ENCODE data around the gene COL4A1.

Gene COL4A1

GRCh38 chr13:110208116-110208515, 98.8 kb downstream of the COL4A1 start:
- H3K4me3 ChIP-seq (ENCODE audit: low read depth, low read length), result no peak overlapping the region
- peaks cover 6% of the 10 kb centered on the region; the same call in 1 of the 2 replicates for H3K36me3 ChIP-seq (ENCODE audit: insufficient read depth, low read length)
- H3K27ac ChIP-seq (ENCODE audit: low read depth, low read length), result no peak overlapping the region
- H3K27me3 ChIP-seq (ENCODE audit: insufficient read depth, low read length), result no peaks in the 10 kb centered on the region
- no peak overlapping the region for H2AFZ ChIP-seq (ENCODE audit: low read length, unreplicated experiment)
- no peaks in the 10 kb centered on the region for H3K4me1 ChIP-seq (ENCODE audit: control insufficient read depth, insufficient read depth, low read length, unreplicated experiment)
- H3K79me2 ChIP-seq (ENCODE audit: control insufficient read depth, insufficient read depth, low read length, unreplicated experiment), result no peaks in the 10 kb centered on the region

- Histone ChIP-seq H3K79me2 (ENCODE audit: control insufficient read depth, insufficient read depth, low read length, unreplicated experiment) (no peaks in the 10 kb centered on the region), H3K36me3 (ENCODE audit: insufficient read depth, low read length) (peaks cover 6% of the 10 kb centered on the region; the same call in 1 of the 2 replicates), H3K4me3 (ENCODE audit: low read depth, low read length) (no peak overlapping the region), H3K27ac (ENCODE audit: low read depth, low read length) (no peak overlapping the region), H3K27me3 (ENCODE audit: insufficient read depth, low read length) (no peaks in the 10 kb centered on the region), H3K4me1 (ENCODE audit: control insufficient read depth, insufficient read depth, low read length, unreplicated experiment) (no peaks in the 10 kb centered on the region), H2AFZ (ENCODE audit: low read length, unreplicated experiment) (no peak overlapping the region)
Measured at GRCh38 chr13:110206996-110207395, 100.0 kb downstream of the COL4A1 start.

- no peak overlapping the region for H3K4me3 ChIP-seq (ENCODE audit: low read depth, low read length)
- no peaks in the 10 kb centered on the region for H3K79me2 ChIP-seq (ENCODE audit: control insufficient read depth, insufficient read depth, low read length, unreplicated experiment)
- no peak overlapping the region for H2AFZ ChIP-seq (ENCODE audit: low read length, unreplicated experiment)
- no peak overlapping the region for H3K27ac ChIP-seq (ENCODE audit: low read depth, low read length)
- H3K36me3 ChIP-seq (ENCODE audit: insufficient read depth, low read length), result peaks cover 6% of the 10 kb centered on the region; the same call in 1 of the 2 replicates
- no peaks in the 10 kb centered on the region for H3K27me3 ChIP-seq (ENCODE audit: insufficient read depth, low read length)
- no peaks in the 10 kb centered on the region for H3K4me1 ChIP-seq (ENCODE audit: control insufficient read depth, insufficient read depth, low read length, unreplicated experiment)
Measured at GRCh38 chr13:110206185-110206584, 100.8 kb downstream of the COL4A1 start.

- Histone ChIP-seq H3K4me1 (ENCODE audit: control insufficient read depth, insufficient read depth, low read length, unreplicated experiment) (no peaks in the 10 kb centered on the region), H3K79me2 (ENCODE audit: control insufficient read depth, insufficient read depth, low read length, unreplicated experiment) (no peaks in the 10 kb centered on the region), H3K36me3 (ENCODE audit: insufficient read depth, low read length) (peaks cover 3% of the 10 kb centered on the region; the same call in 1 of the 2 replicates), H3K27ac (ENCODE audit: low read depth, low read length) (no peak overlapping the region), H3K27me3 (ENCODE audit: insufficient read depth, low read length) (no peaks in the 10 kb centered on the region), H3K4me3 (ENCODE audit: low read depth, low read length) (no peak overlapping the region), H2AFZ (ENCODE audit: low read length, unreplicated experiment) (no peak overlapping the region)
Measured at GRCh38 chr13:110201114-110201513, 105.8 kb downstream of the COL4A1 start.

DNA sequence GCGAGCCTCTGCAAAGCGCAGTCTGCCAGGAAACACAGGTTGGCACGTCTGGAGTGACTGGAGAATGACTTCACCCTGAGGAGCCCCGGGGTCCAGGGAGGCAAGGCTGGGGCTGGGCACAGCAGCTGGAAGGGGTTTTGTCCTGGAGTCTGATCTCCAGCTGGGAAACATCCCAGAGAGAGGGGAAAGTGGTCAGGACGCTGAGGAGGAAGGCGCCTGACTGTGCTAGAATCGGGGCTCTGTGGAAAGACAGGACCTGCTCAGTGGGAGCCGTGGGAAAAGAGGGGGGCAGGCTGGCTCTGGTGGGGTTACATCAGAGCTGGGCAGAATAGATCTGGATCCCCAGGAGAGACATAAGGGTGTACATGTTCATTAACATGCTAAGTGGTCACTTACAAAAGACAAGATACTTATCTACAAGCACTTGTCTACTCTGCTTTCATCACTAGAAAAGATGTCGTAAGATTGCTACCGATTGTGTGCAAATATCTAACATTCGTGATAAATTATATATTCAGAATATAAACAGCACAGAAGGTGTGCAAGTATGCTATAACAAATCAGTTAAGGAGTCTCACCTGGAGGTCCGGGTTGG, 106.6 kb downstream of the COL4A1 start:
- no peak overlapping the region for H2AFZ ChIP-seq (ENCODE audit: low read length, unreplicated experiment)
- H3K27me3 ChIP-seq (ENCODE audit: insufficient read depth, low read length), result no peaks in the 10 kb centered on the region
- H3K4me1 ChIP-seq (ENCODE audit: control insufficient read depth, insufficient read depth, low read length, unreplicated experiment), result no peaks in the 10 kb centered on the region
- H3K4me3 ChIP-seq (ENCODE audit: low read depth, low read length), result no peak overlapping the region
- H3K36me3 ChIP-seq (ENCODE audit: insufficient read depth, low read length), result no peaks in the 10 kb centered on the region
- no peak overlapping the region for H3K27ac ChIP-seq (ENCODE audit: low read depth, low read length)
- H3K79me2 ChIP-seq (ENCODE audit: control insufficient read depth, insufficient read depth, low read length, unreplicated experiment), result no peaks in the 10 kb centered on the region

GRCh38 chr13:110199046-110199831, 107.7 kb downstream of the COL4A1 start:
- no peaks in the 10 kb centered on the region for H3K4me1 ChIP-seq (ENCODE audit: control insufficient read depth, insufficient read depth, low read length, unreplicated experiment)
- no peak overlapping the region for H3K27ac ChIP-seq (ENCODE audit: low read depth, low read length)
- H3K79me2 ChIP-seq (ENCODE audit: control insufficient read depth, insufficient read depth, low read length, unreplicated experiment), result no peaks in the 10 kb centered on the region
- no peak overlapping the region for H3K4me3 ChIP-seq (ENCODE audit: low read depth, low read length)
- peaks cover 6% of the 10 kb centered on the region; the same call in 1 of the 2 replicates for H3K36me3 ChIP-seq (ENCODE audit: insufficient read depth, low read length)
- no peaks in the 10 kb centered on the region for H3K27me3 ChIP-seq (ENCODE audit: insufficient read depth, low read length)
- H2AFZ ChIP-seq (ENCODE audit: low read length, unreplicated experiment), result no peak overlapping the region

DNA sequence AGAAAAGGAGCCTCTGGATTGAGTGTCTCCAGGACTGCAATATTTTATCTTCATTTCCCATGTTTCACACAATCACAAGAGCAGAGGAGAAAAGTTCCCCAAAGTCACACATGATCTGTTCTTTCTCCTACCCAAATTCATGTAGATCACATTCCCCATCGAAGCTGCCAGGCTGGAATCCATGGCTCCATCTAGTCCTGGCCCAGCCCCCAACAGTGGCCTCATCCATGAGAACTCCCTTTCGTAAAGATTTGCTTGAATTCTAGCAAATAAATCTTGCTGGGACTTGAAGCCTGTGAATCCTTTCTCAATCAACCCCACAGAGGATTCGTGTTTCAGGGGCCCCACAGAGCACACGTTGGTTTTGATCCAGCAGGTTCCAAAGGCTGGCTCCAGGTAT, 109.5 kb downstream of the COL4A1 start:
- Histone ChIP-seq H3K27me3 (ENCODE audit: insufficient read depth, low read length) (no peaks in the 10 kb centered on the region), H2AFZ (ENCODE audit: low read length, unreplicated experiment) (no peak overlapping the region), H3K4me3 (ENCODE audit: low read depth, low read length) (no peak overlapping the region), H3K4me1 (ENCODE audit: control insufficient read depth, insufficient read depth, low read length, unreplicated experiment) (no peaks in the 10 kb centered on the region), H3K36me3 (ENCODE audit: insufficient read depth, low read length) (peaks cover 10% of the 10 kb centered on the region; the same call in 1 of the 2 replicates), H3K79me2 (ENCODE audit: control insufficient read depth, insufficient read depth, low read length, unreplicated experiment) (no peaks in the 10 kb centered on the region), H3K27ac (ENCODE audit: low read depth, low read length) (no peak overlapping the region)

- H3K4me1 ChIP-seq (ENCODE audit: control insufficient read depth, insufficient read depth, low read length, unreplicated experiment), result no peaks in the 10 kb centered on the region
- H3K79me2 ChIP-seq (ENCODE audit: control insufficient read depth, insufficient read depth, low read length, unreplicated experiment), result no peaks in the 10 kb centered on the region
- H3K27me3 ChIP-seq (ENCODE audit: insufficient read depth, low read length), result no peaks in the 10 kb centered on the region
- H3K36me3 ChIP-seq (ENCODE audit: insufficient read depth, low read length), result peaks cover 15% of the 10 kb centered on the region; the same call in 1 of the 2 replicates
- H2AFZ ChIP-seq (ENCODE audit: low read length, unreplicated experiment), result no peak overlapping the region
- H3K27ac ChIP-seq (ENCODE audit: low read depth, low read length), result no peak overlapping the region
- no peak overlapping the region for H3K4me3 ChIP-seq (ENCODE audit: low read depth, low read length)
Measured at GRCh38 chr13:110197026-110197425, 109.9 kb downstream of the COL4A1 start.

DNA sequence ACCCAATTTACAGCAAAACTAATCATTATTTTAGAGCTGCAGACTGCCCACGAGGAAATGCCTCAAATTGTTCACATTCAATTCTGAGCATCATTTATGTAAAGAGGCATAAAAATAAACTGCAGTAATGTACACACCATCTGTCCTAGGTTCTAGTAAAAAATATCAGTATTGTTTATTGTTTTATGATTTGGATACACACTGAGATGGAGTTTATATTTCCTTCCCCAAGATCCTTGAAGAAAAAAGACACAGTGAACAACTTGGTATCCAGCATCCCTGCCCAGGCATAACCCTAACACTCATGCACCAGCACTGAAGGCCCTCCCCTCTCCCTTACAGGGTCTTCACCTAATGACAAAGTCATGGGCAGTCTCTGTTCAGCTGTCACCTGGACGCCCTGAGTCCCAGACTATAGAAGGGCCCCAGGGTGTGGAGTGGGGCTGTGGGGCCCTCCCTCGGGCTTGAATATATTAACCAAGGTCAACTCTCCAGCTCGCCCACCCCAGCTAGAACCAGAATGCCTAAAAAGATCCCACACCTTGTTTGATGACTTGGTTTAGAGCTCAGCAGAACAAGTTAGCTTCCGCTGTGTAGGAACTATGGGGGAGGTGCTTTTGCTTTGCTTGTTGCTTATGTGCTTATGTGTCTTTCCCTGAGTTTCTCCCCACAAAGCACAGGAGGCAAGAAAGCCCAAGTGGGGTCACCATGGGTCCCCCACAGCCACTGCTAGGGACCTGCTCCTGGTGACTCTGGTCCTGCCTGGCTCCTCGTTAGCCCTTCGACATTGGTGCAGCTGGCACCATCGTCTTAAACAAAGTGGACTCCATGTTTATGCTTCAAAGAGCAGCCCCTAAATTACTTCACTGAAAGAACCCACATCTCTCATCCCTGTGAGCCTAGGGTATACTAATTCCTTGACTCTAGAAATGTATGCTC, 111.1 kb downstream of the COL4A1 start:
- H3K27me3 ChIP-seq (ENCODE audit: insufficient read depth, low read length), result no peaks in the 10 kb centered on the region
- no peak overlapping the region for H3K27ac ChIP-seq (ENCODE audit: low read depth, low read length)
- H3K4me3 ChIP-seq (ENCODE audit: low read depth, low read length), result no peak overlapping the region
- no peaks in the 10 kb centered on the region for H3K79me2 ChIP-seq (ENCODE audit: control insufficient read depth, insufficient read depth, low read length, unreplicated experiment)
- peaks cover 16% of the 10 kb centered on the region; the same call in 1 of the 2 replicates for H3K36me3 ChIP-seq (ENCODE audit: insufficient read depth, low read length)
- no peaks in the 10 kb centered on the region for H3K4me1 ChIP-seq (ENCODE audit: control insufficient read depth, insufficient read depth, low read length, unreplicated experiment)
- H2AFZ ChIP-seq (ENCODE audit: low read length, unreplicated experiment), result no peak overlapping the region

- H3K27ac ChIP-seq (ENCODE audit: low read depth, low read length), result no peak overlapping the region
- no peaks in the 10 kb centered on the region for H3K4me1 ChIP-seq (ENCODE audit: control insufficient read depth, insufficient read depth, low read length, unreplicated experiment)
- no peaks in the 10 kb centered on the region for H3K79me2 ChIP-seq (ENCODE audit: control insufficient read depth, insufficient read depth, low read length, unreplicated experiment)
- no peaks in the 10 kb centered on the region for H3K27me3 ChIP-seq (ENCODE audit: insufficient read depth, low read length)
- H3K4me3 ChIP-seq (ENCODE audit: low read depth, low read length), result no peak overlapping the region
- no peak overlapping the region for H2AFZ ChIP-seq (ENCODE audit: low read length, unreplicated experiment)
- peaks cover 16% of the 10 kb centered on the region; the same call in 1 of the 2 replicates for H3K36me3 ChIP-seq (ENCODE audit: insufficient read depth, low read length)
Measured at GRCh38 chr13:110194451-110194850, 112.5 kb downstream of the COL4A1 start.

All from ACC112 (cell line).